Stimulated activated effector memory CD8-positive, alpha-beta T cell treated with anti-CD3 and anti-CD28 coated beads, Interleukin-12 subunit alpha, Interleukin-12 subunit beta, amount 100 ng/mL, for 72 hours (primary cell): ENCODE data around the gene CPEB3.
"Not testable (repeated sequence)": the region's sequence is repeated elsewhere in the genome, so short reads cannot be mapped to it uniquely, and the experiment has no call there.

ENCODE experiments used
- ATAC-seq: fragments of 150-1000 bp; cut with Tn5 transposase; 2 replicates; pipeline ENCODE4 v1.10.0; 2021
- DNase-seq, 2 donors: peaks; one replicate each; pipeline ENCODE4 v3.0.0; 2021 to 2022; ENCODE audit warnings: low spot score in 2 of 2
- H3K27ac Mint-ChIP-seq: one replicate; pipeline ENCODE4 v1.8.0; 2022; ENCODE audit warnings: mild to moderate bottlenecking, mixed read lengths
- H3K36me3 Mint-ChIP-seq: one replicate; pipeline ENCODE4 v1.8.0; 2022; ENCODE audit warnings: mild to moderate bottlenecking, mixed read lengths
- H3K4me1 Mint-ChIP-seq: one replicate; pipeline ENCODE4 v1.8.0; 2022; ENCODE audit warnings: mixed read lengths
- H3K4me3 Mint-ChIP-seq: one replicate; pipeline ENCODE4 v1.8.0; 2022; ENCODE audit warnings: mild to moderate bottlenecking, mixed read lengths
- H3K9me3 Mint-ChIP-seq: one replicate; pipeline ENCODE4 v1.8.0; 2022; ENCODE audit warnings: mixed read lengths

CPEB3 gene

GRCh38 chr10:92033070-92033469 lies 257.8 kb downstream of the CPEB3 start:
- not testable (repeated sequence) for H3K4me1 Mint-ChIP-seq, H3K27ac Mint-ChIP-seq, DNase-seq, H3K4me3 Mint-ChIP-seq, ATAC-seq, H3K9me3 Mint-ChIP-seq
- peaks cover 75% of the 10 kb centered on the region for H3K36me3 Mint-ChIP-seq

- no peak overlapping the region for H3K27ac Mint-ChIP-seq
- no peaks in the 10 kb centered on the region for H3K9me3 Mint-ChIP-seq
- peaks cover 79% of the 10 kb centered on the region for H3K36me3 Mint-ChIP-seq
- no peaks in the 10 kb centered on the region for H3K4me1 Mint-ChIP-seq
- DNase-seq (no peak), ATAC-seq (no peak)
- no peak overlapping the region for H3K4me3 Mint-ChIP-seq
Measured at GRCh38 chr10:92031580-92031979, 259.3 kb downstream of the CPEB3 start.

GRCh38 chr10:92027141-92027540 lies 263.7 kb downstream of the CPEB3 start:
- ATAC-seq (no peak), DNase-seq (no peak)
- no peaks in the 10 kb centered on the region for H3K4me1 Mint-ChIP-seq
- H3K36me3 Mint-ChIP-seq, result peaks cover 97% of the 10 kb centered on the region
- no peak overlapping the region for H3K4me3 Mint-ChIP-seq
- H3K9me3 Mint-ChIP-seq, result no peaks in the 10 kb centered on the region
- no peak overlapping the region for H3K27ac Mint-ChIP-seq

- not testable (repeated sequence) for H3K9me3 Mint-ChIP-seq, H3K4me1 Mint-ChIP-seq, H3K27ac Mint-ChIP-seq, ATAC-seq, H3K4me3 Mint-ChIP-seq, DNase-seq
- H3K36me3 Mint-ChIP-seq, result peaks cover 97% of the 10 kb centered on the region
Measured at GRCh38 chr10:92025340-92025739, 265.5 kb downstream of the CPEB3 start.

GRCh38 chr10:92024700-92025099 lies 266.2 kb downstream of the CPEB3 start:
- H3K4me1 Mint-ChIP-seq, result no peaks in the 10 kb centered on the region
- ATAC-seq (no peak), DNase-seq (no peak)
- peaks cover 97% of the 10 kb centered on the region for H3K36me3 Mint-ChIP-seq
- H3K9me3 Mint-ChIP-seq, result no peaks in the 10 kb centered on the region
- no peak overlapping the region for H3K27ac Mint-ChIP-seq
- H3K4me3 Mint-ChIP-seq, result no peak overlapping the region

- H3K4me3 Mint-ChIP-seq, result no peak overlapping the region
- no peaks in the 10 kb centered on the region for H3K9me3 Mint-ChIP-seq
- ATAC-seq (no peak), DNase-seq (no peak)
- H3K4me1 Mint-ChIP-seq, result peaks cover 7% of the 10 kb centered on the region
- H3K27ac Mint-ChIP-seq, result no peak overlapping the region
- peaks cover 87% of the 10 kb centered on the region for H3K36me3 Mint-ChIP-seq
Measured at GRCh38 chr10:92014620-92015019, 276.3 kb downstream of the CPEB3 start.

GRCh38 chr10:92011560-92012214 lies 279.2 kb downstream of the CPEB3 start:
- H3K4me3 Mint-ChIP-seq, result no peak overlapping the region
- peaks cover 87% of the 10 kb centered on the region for H3K36me3 Mint-ChIP-seq
- no peaks in the 10 kb centered on the region for H3K9me3 Mint-ChIP-seq
- H3K27ac Mint-ChIP-seq, result no peak overlapping the region
- ATAC-seq (peak; percentile 98), DNase-seq (no peak)
- peaks cover 13% of the 10 kb centered on the region for H3K4me1 Mint-ChIP-seq

- DNase-seq (no peak), ATAC-seq (no peak)
- Mint-ChIP-seq H3K4me1 (peaks cover 13% of the 10 kb centered on the region), H3K9me3 (no peaks in the 10 kb centered on the region), H3K4me3 (no peak overlapping the region), H3K36me3 (peaks cover 87% of the 10 kb centered on the region), H3K27ac (peak overlapping the region; percentile 27)
Measured at GRCh38 chr10:92010047-92010735, 280.7 kb downstream of the CPEB3 start.

- peaks cover 87% of the 10 kb centered on the region for H3K36me3 Mint-ChIP-seq
Measured at GRCh38 chr10:92009445-92009844, 281.4 kb downstream of the CPEB3 start.

GRCh38 chr10:92005978-92006377 lies 284.9 kb downstream of the CPEB3 start:
- Mint-ChIP-seq H3K9me3 (peaks cover 1% of the 10 kb centered on the region), H3K4me1 (peaks cover 6% of the 10 kb centered on the region), H3K27ac (no peak overlapping the region), H3K36me3 (peaks cover 81% of the 10 kb centered on the region), H3K4me3 (no peak overlapping the region)
- ATAC-seq (no peak), DNase-seq (no peak)

More at GRCh38 chr10:92009445-92009844, 281.4 kb downstream of the CPEB3 start:
- Mint-ChIP-seq H3K9me3 (no peaks in the 10 kb centered on the region), H3K4me1 (peaks cover 13% of the 10 kb centered on the region), H3K4me3 (no peak overlapping the region), H3K27ac (peak overlapping the region; percentile 27)
- DNase-seq (no peak), ATAC-seq (no peak)

GRCh38 chr10:92003258-92003657 lies 287.6 kb downstream of the CPEB3 start:
- peaks cover 91% of the 10 kb centered on the region for H3K36me3 Mint-ChIP-seq
- H3K4me3 Mint-ChIP-seq, result no peak overlapping the region
- peaks cover 4% of the 10 kb centered on the region for H3K9me3 Mint-ChIP-seq
- DNase-seq, result no peak
- H3K4me1 Mint-ChIP-seq, result no peaks in the 10 kb centered on the region
- ATAC-seq, result no peak
- H3K27ac Mint-ChIP-seq, result no peak overlapping the region

GRCh38 chr10:92001995-92002394 lies 288.9 kb downstream of the CPEB3 start:
- DNase-seq (no peak), ATAC-seq (no peak)
- Mint-ChIP-seq H3K4me1 (no peaks in the 10 kb centered on the region), H3K4me3 (no peak overlapping the region), H3K36me3 (peaks cover 91% of the 10 kb centered on the region), H3K9me3 (peaks cover 4% of the 10 kb centered on the region), H3K27ac (no peak overlapping the region)

GRCh38 chr10:92001581-92001980 lies 289.3 kb downstream of the CPEB3 start:
- peaks cover 91% of the 10 kb centered on the region for H3K36me3 Mint-ChIP-seq
- DNase-seq (no peak), ATAC-seq (no peak)
- peaks cover 4% of the 10 kb centered on the region for H3K9me3 Mint-ChIP-seq
- no peak overlapping the region for H3K4me3 Mint-ChIP-seq
- H3K4me1 Mint-ChIP-seq, result no peaks in the 10 kb centered on the region
- H3K27ac Mint-ChIP-seq, result no peak overlapping the region
